22Rv1 (cell line): ENCODE results near the gene PRSS38.

ENCODE experiments used
- H3K27ac ChIP-seq: fragments of 450-650 bp; 2 replicates; pipeline ENCODE4 v1.5.1; 2017
- ZFX ChIP-seq: fragments of 450-650 bp; IDR thresholded peaks from 2 replicates; pipeline ENCODE4 v1.6.1; 2017; ENCODE audit warnings: antibody characterized with exemption, borderline replicate concordance
- TF ChIP-seq, protein P1 (sequence below): fragments of 450-650 bp; IDR thresholded peaks from 2 replicates; pipeline ENCODE4 v1.5.1; 2017; ENCODE audit warnings: mild to moderate bottlenecking

Gene PRSS38

GRCh38 chr1:227885648-227886502, 70.4 kb downstream of the PRSS38 start:
- no peak for TF ChIP-seq ZFX
- TF ChIP-seq, protein P1, sequence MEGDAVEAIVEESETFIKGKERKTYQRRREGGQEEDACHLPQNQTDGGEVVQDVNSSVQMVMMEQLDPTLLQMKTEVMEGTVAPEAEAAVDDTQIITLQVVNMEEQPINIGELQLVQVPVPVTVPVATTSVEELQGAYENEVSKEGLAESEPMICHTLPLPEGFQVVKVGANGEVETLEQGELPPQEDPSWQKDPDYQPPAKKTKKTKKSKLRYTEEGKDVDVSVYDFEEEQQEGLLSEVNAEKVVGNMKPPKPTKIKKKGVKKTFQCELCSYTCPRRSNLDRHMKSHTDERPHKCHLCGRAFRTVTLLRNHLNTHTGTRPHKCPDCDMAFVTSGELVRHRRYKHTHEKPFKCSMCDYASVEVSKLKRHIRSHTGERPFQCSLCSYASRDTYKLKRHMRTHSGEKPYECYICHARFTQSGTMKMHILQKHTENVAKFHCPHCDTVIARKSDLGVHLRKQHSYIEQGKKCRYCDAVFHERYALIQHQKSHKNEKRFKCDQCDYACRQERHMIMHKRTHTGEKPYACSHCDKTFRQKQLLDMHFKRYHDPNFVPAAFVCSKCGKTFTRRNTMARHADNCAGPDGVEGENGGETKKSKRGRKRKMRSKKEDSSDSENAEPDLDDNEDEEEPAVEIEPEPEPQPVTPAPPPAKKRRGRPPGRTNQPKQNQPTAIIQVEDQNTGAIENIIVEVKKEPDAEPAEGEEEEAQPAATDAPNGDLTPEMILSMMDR, result no peak
- no peak overlapping the region for H3K27ac ChIP-seq

DNA sequence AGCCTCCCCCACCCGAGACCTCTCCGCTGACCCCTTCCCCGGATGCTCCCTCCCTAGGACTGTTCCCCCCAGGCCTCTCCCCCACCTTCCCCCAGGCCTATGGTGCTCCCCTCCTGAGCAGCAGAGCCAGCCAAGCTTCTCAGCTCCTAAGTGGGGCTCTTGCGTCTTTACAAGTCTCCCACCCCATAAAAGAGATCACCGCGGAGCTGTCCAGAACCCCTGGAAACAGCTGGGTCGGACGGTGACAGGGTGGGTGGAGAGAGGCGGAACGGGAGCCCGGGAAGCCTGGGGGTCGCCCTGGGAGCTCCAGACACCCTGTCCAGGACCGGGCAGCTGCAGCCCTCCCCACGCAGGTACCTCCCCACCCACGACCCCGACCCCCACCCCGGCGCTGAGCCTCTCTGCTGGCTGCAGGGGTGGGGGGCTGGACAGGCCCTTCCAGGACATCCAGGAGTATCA, 71.1 kb downstream of the PRSS38 start:
- H3K27ac ChIP-seq, result no peak overlapping the region

GRCh38 chr1:227886993-227887696, 71.7 kb downstream of the PRSS38 start:
- H3K27ac ChIP-seq, result no peak overlapping the region
- no peak for TF ChIP-seq ZFX
- TF ChIP-seq, protein P1, result no peak

More for the DNA sequence above, 71.1 kb downstream of the PRSS38 start:
- no peak for TF ChIP-seq ZFX
- TF ChIP-seq, protein P1, result no peak

- H3K27ac ChIP-seq, result no peak overlapping the region
- TF ChIP-seq ZFX, result no peak
- TF ChIP-seq, protein P1, result no peak
Observed at GRCh38 chr1:227887697-227888403, 72.4 kb downstream of the PRSS38 start.

GRCh38 chr1:227888404-227889046, 73.0 kb downstream of the PRSS38 start:
- no peak overlapping the region for H3K27ac ChIP-seq
- TF ChIP-seq, protein P1, result no peak
- TF ChIP-seq ZFX, result no peak

DNA sequence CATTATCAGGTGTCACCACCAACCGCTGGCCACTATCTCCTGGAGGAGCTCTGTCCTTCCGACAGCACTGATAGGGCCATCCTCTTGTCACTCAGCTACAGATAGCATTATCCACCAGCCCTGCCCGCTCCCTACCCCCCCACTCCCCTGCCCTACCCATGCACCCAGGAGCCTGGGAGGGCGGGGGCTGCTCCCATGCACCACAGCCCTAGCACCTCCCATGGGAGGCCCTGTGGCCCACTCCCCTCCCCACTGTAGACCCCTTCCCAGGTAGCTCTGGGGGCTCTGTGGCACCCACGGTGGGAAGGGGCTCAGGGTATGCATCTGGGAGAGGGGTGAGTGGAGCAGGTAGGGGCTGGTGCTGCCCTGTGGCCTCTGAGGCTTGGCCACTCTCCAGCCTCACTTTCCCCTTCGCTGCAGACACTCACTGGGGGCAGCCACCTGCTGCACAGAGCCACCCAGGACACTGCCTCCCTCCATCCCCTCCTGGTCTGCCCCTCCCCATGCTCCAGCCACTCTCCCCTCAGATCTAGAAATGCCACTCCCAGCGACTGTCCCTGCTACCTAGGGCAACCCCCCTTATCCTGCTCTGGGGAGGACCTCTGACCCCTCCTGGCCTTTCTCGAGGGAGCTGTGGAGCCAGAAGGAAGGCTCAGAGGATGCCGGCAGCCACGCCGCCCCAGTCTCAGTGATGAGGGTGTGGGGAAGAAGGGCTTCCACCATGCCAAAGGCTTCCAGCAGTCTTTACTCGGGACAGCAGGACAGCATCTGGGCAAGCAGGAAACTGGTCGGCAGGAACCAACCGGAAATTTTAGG, 73.8 kb downstream of the PRSS38 start:
- no peak overlapping the region for H3K27ac ChIP-seq
- TF ChIP-seq, protein P1, result no peak
